Heart right ventricle (tissue), 16 donors: ENCODE measurements around the gene KIR3DL2. TPM values are rescaled to one million over a fixed set of nuclear protein-coding genes. Genes with fewer than 3 reads are reported as not detected.
"Not testable (repeated sequence)": the region's sequence is repeated elsewhere in the genome, so short reads cannot be mapped to it uniquely, and the experiment has no call there.

Experiments used
- ATAC-seq, 8 donors: fragments of 200-7000 bp; cut with Tn5 transposase; one replicate each; pipeline ENCODE4 v1.9.1; 2020; ENCODE audit warnings: mild to moderate bottlenecking in 8 of 8, moderate library complexity in 8 of 8, moderate number of reproducible peaks in 1 of 8
- DNase-seq, 2 donors: peaks; one replicate each; pipeline ENCODE4 v3.0.0-alpha.2; 2020
- H3K27ac ChIP-seq, 10 donors: fragments of 200-600 bp; sonication (generic) in 2 of 10; one replicate each; pipeline versions ENCODE4 v1.5.0 to v1.8.0; 2020 to 2022; ENCODE audit warnings: mild to moderate bottlenecking in 3 of 10
- H3K27me3 ChIP-seq, 7 donors: fragments of 200-600 bp; one replicate each; pipeline ENCODE4 v1.8.0; 2021 to 2022; ENCODE audit warnings: mild to moderate bottlenecking in 2 of 7
- H3K36me3 ChIP-seq, 9 donors: fragments of 200-600 bp; sonication (generic) in 1 of 9; one replicate each; pipeline versions ENCODE4 v1.5.0 to v1.8.0; 2020 to 2022; ENCODE audit warnings: mild to moderate bottlenecking in 2 of 9
- H3K4me1 ChIP-seq, 9 donors: fragments of 200-600 bp; sonication (generic) in 1 of 9; one replicate each; pipeline versions ENCODE4 v1.5.0 to v1.8.0; 2020 to 2022; ENCODE audit warnings: mild to moderate bottlenecking in 4 of 9
- H3K4me3 ChIP-seq, 10 donors: fragments of 200-600 bp; sonication (generic) in 2 of 10; one replicate each; pipeline versions ENCODE4 v1.5.0 to v1.8.0; 2020 to 2022; ENCODE audit warnings: mild to moderate bottlenecking in 7 of 10, moderate library complexity in 2 of 10
- H3K9me3 ChIP-seq, 11 donors: fragments of 200-600 bp in 10 of 11; sonication (generic) in 2 of 11; one replicate each; pipeline versions ENCODE4 v1.5.0 to v1.8.0; 2013 to 2022; ENCODE audit warnings: mild to moderate bottlenecking in 2 of 11, control low read depth in 1 of 11, moderate library complexity in 1 of 11
- WGBS, 2 donors: extraction: QIAGEN DNeasy Blood & Tissue Kit; methylation state at CpG; one replicate each; pipeline ENCODE4 v1.1.7; 2013; ENCODE audit warnings: inconsistent platforms in 1 of 2; 5-methylcytosine and 5-hydroxymethylcytosine counted together
- intact Hi-C, 10 donors: fragments of 100-400 bp; cut with DNase I; formaldehyde crosslinking; loops; one replicate each; pipeline versions ENCODE4 v1.11.1 to v1.14.2; 2022
- polyA plus RNA-seq, 2 donors: library from polyadenylated mRNA; stranded (reverse); fragments of 200-250 nt; gene quantifications; one replicate each; pipeline ENCODE4 v1.2.3, GENCODE V29; 2013
- total RNA-seq, 10 donors: library from RNA; stranded (reverse); fragmentation: NEBNext Ultra II Directional in 3 of 10; extraction: Animal tissue kit (Norgen Biotek cat#: 25700) in 3 of 10; gene quantifications; one replicate each; pipeline versions ENCODE4 v1.2.1 to v1.2.4, GENCODE V29; 2021 to 2023
- TF ChIP-seq, protein P1 (sequence below), 9 donors: fragments of 200-600 bp; sonication (generic) in 2 of 9; IDR thresholded peaks; one replicate each; pipeline versions ENCODE4 v1.5.0 to v1.8.0; 2021 to 2022; ENCODE audit warnings: antibody characterized with exemption in 9 of 9, mild to moderate bottlenecking in 5 of 9, moderate library complexity in 1 of 9
- donor health status: Arrhythmogenic right ventricular cardiomyopathy.
- donor health status: ischemic (EF 13 %, LVEDD 7.1; RV severe dilation, severe dysfunction).
- donor health status: healthy with polysubstance abuse.
- donor health status: DM: no; HTN: yes; CAD: no.
- donor health status: DM: no; HTN: no; CAD: no.
- donor health status: ischemic (EF 25% LVEDD 6.9; RV normal size, moderate dysfunction).
- donor health status: ischemic (EF 25% LVEDD 5.7; RV mildly dilated, moderate dysfunction).
- donor health status: healthy.
- donor health status: DM: yes; HTN: yes; CAD: no.
- donor health status: Ischemic cardiomyopathy.
- donor health status: ischemic (EF 35%, LVEDD 5.7; RV mildly dilated, moderate dysfunction).
- donor health status: nonischemic (EF 11% LVEDD 7.7; RV severe dilation, severe dysfunction).
- donor health status: DM: yes; HTN: yes; CAD: no.
- donor health status: PGD.
- donor health status: ischemic (EF 29% LVEDD 5.4; RV normal size, mild dysfunction).
- donor health status: nonischemic (EF 23%, LVEDD 6.1; RV moderate dilation, normal function).

KIR3DL2 gene
- total and polyA plus RNA-seq, 12 donors = 0.95 TPM; not detected in 11

DNA sequence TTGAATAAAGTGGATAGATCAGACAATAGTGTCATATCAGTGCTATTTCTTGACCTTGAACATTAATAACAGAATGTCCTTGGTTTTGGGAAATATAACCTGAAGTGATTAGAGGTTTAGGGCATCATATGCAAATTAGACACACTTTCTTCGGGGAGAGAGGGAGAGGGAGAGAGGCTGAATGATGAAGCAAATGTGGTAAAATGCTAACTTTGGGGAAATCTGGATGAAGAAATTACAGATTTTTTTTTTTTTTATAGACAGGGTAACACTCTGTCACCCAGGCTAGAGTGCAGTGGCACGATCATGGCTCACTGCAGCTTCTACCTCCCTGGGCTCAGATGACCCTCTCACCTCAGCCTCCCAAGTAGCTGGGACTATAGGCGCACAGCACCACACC, 51.8 kb downstream of the KIR3DL2 start:
- DNase-seq (no peak), ATAC-seq (no peak)
- Histone ChIP-seq H3K27ac (no peak overlapping the region), H3K36me3 (no peaks in the 10 kb centered on the region), H3K4me3 (no peak overlapping the region), H3K27me3 (peaks cover 0 to 36% (median 21%) of the 10 kb centered on the region in 7 donors), H3K4me1 (no peaks in the 10 kb centered on the region), H3K9me3 (no peaks in the 10 kb centered on the region)
- intact Hi-C loops = no loop called here
- TF ChIP-seq, protein P1, sequence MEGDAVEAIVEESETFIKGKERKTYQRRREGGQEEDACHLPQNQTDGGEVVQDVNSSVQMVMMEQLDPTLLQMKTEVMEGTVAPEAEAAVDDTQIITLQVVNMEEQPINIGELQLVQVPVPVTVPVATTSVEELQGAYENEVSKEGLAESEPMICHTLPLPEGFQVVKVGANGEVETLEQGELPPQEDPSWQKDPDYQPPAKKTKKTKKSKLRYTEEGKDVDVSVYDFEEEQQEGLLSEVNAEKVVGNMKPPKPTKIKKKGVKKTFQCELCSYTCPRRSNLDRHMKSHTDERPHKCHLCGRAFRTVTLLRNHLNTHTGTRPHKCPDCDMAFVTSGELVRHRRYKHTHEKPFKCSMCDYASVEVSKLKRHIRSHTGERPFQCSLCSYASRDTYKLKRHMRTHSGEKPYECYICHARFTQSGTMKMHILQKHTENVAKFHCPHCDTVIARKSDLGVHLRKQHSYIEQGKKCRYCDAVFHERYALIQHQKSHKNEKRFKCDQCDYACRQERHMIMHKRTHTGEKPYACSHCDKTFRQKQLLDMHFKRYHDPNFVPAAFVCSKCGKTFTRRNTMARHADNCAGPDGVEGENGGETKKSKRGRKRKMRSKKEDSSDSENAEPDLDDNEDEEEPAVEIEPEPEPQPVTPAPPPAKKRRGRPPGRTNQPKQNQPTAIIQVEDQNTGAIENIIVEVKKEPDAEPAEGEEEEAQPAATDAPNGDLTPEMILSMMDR (IDR thresholded peaks at IDR 0.05) = no peak
- WGBS, 2 donors = 79 to 86% methylated on average over 3 of the region's 3 CpGs

DNA sequence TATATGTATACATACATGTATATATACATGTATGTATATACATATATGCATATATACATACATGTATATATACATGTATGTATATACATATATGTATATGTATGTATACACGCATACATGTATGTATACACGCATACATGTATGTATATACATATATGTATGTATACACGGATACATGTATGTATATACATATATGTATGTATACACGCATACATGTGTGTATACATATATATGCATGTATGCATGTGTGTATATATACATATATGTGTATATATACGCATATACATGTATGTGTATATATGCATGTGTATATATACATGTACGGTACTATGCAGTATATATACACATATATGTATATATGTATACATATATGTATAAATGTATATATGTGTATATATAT, 53.1 kb downstream of the KIR3DL2 start:
- TF ChIP-seq, protein P1 (IDR thresholded peaks at IDR 0.05) = no peak
- Histone ChIP-seq H3K4me3 (no peak overlapping the region), H3K27me3 (peaks cover 0 to 37% (median 23%) of the 10 kb centered on the region in 7 donors), H3K27ac (no peak overlapping the region), H3K9me3 (no peaks in the 10 kb centered on the region), H3K36me3 (no peaks in the 10 kb centered on the region), H3K4me1 (no peaks in the 10 kb centered on the region)
- intact Hi-C loops = no loop called here
- DNase-seq (no peak), ATAC-seq (no peak)
- WGBS, 2 donors = 90 to 92% methylated on average over 6 of the region's 6 CpGs

DNA sequence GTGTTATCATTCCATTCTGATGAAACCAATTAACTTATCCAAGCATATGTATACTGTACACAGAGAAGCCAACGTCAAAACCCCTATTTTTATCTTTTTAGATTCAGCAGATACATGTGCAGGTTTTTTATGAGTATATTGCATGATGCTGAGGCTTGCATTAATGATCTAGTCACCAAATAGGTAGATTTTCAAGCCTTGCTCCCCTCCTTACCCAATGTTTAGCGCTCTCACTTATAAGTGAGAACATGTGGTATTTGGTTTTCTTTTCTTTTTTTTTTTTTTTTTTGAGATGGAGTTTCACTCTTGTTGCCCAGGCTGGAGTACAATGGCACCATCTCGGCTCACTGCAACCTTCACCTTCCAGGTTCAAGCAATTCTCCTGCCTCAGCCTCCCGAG, 54.0 kb downstream of the KIR3DL2 start:
- H3K27ac ChIP-seq, H3K9me3 ChIP-seq, DNase-seq, ATAC-seq, H3K36me3 ChIP-seq, H3K4me1 ChIP-seq, intact Hi-C loops, H3K4me3 ChIP-seq: not testable (repeated sequence)
- WGBS, 2 donors = 79 to 83% methylated on average over 4 of the region's 4 CpGs
- peaks cover 0 to 36% (median 23%) of the 10 kb centered on the region in 7 donors for H3K27me3 ChIP-seq

DNA sequence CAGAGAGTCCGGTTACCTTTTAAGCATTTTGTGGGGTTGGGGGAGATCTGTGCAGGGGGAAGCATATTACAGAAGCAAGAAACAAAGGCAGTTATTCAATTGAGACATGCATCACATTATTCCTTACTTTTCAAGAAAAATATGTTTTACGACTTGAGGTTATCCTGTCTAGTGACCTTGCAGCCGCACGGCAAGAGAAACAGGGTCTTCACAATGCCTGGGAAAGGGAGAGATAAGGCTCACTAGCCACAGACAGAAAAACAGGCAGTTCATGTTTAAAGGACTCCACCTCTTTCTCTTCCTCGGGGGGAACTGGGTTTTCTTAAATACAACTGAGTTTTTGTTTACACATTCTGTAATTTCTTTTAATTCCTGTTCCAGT, 55.2 kb downstream of the KIR3DL2 start:
- TF ChIP-seq, protein P1 (IDR thresholded peaks at IDR 0.05) = no peak
- no peak overlapping the region for H3K27ac ChIP-seq
- H3K4me1 ChIP-seq = no peaks in the 10 kb centered on the region
- H3K9me3 ChIP-seq = no peaks in the 10 kb centered on the region
- DNase-seq (no peak), ATAC-seq (no peak)
- intact Hi-C loops = no loop called here
- H3K4me3 ChIP-seq = no peak overlapping the region
- no peaks in the 10 kb centered on the region for H3K36me3 ChIP-seq
- H3K27me3 ChIP-seq = peaks cover 0 to 25% (median 18%) of the 10 kb centered on the region in 7 donors
- 23 to 27% methylated on average over 5 of the region's 5 CpGs for WGBS, 2 donors

DNA sequence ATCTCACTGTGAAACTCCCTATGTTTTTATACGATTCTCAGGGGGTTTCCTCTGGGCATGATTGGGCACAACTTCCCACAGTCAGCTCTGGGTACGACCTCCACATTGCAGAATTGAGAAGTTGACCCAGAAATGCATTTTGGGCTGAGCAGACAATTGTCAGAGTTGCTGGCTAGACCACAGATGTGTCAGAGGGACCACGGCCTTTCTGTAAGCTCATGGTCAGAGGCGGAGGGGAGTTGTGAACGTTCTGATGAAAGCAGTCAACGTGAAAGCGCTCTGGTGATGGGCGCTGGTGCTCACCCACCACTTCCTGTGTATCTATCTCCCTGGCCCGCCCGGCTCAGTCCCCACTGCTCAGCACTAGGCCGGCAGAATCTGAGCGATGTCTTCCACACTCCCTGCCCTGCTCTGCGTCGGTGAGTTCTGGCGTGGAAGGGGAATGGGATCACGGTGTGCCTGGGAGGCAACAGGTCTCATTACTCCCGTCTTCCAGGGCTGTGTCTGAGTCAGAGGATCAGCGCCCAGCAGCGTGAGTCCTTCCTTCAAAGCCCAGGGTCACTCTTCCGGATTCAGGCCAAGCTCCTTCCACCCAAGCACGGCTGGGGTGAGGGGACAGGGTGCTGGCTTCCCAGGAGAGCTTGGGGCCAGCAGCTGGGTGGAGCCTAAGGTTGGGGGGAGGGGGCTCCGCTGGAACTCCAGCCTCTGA, 55.7 kb downstream of the KIR3DL2 start, which contains the start of gene NCR1:
TSS of gene NCR1 (plus strand) at position 346 of the 709 bp plus-strand sequence. CDS start at position 386, 40 bp downstream.
- H3K27ac ChIP-seq = peak within 1 kb of the TSS in 1 of 10 donors; percentile 43
- H3K36me3 ChIP-seq = no peaks in the 10 kb centered on the region
- H3K4me1 ChIP-seq = no peaks in the 10 kb centered on the region
- DNase-seq = no peak
- TF ChIP-seq, protein P1 (IDR thresholded peaks at IDR 0.05) = no peak
- H3K9me3 ChIP-seq = no peaks in the 10 kb centered on the region
- H3K4me3 ChIP-seq = peak within 1 kb of the TSS in 1 of 10 donors; percentile 2
- WGBS, 2 donors = 32 to 35% methylated on average over 22 of the region's 22 CpGs
- H3K27me3 ChIP-seq = peaks cover 0 to 25% (median 16%) of the 10 kb centered on the region in 7 donors
- intact Hi-C loops = no loop called here
- ATAC-seq = no peak
